GM12892 (cell line): ENCODE data around the gene KCNG2.

ENCODE experiments used
- DNase-seq: peaks from one replicate; pipeline ENCODE4 v3.0.0; 2011; ENCODE audit not compliant: insufficient read length
- FAIRE-seq: peaks from 2 replicates; lab custom pipeline; 2011; peaks lifted over from hg19 to GRCh38; lab: Jason Lieb, UNC
- POLR2A ChIP-seq: IDR thresholded peaks from 2 replicates; pipeline ENCODE4 v1.6.1; 2011; ENCODE audit warnings: low read depth, low read length, control low read depth
- POLR2AphosphoS5 ChIP-seq: IDR thresholded peaks from 2 replicates; pipeline ENCODE4 v1.6.1; 2011; ENCODE audit warnings: low read depth, low read length, control low read depth
- TAF1 ChIP-seq: IDR thresholded peaks from 2 replicates; pipeline ENCODE4 v1.6.1; 2011; ENCODE audit warnings: low read depth, mild to moderate bottlenecking, control low read depth, low read length, borderline replicate concordance

The KCNG2 gene

DNA sequence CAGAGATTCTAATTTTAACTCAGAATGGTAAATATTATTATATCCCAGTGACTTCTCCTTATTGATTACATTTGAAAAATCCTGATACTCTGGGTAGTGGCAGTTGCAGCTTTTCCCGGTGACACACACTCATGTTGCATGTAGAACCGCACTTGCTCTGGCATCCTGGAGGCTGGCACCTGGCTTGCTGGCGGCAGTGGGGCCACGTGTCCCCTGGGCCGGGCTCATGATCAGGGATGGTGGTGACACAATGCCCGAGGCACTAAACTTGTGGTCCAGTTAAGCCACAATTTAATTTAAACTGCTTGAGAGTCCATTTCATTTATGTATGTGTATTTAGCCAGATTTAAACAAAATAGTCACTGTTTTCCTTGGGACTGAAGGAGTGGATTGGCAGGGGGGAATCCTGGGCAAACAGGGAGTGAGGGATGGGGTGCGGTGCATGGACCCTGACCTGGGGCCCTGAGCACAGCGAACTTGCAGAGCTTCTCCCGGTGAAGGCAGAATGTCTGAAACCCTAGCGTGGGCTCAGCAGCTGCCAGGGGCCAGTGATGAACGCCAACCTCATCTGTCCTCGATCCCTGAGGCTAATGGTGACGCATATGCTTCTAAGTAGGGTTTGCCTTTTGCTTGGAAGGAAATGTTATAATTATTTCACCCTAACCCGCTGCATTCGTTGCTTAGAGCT, 50.0 kb downstream of the KCNG2 start:
- FAIRE-seq: no peak
- no peak for DNase-seq
- TF ChIP-seq POLR2AphosphoS5 (no peak), POLR2A (no peak), TAF1 (no peak)

- TF ChIP-seq TAF1: no peak
- FAIRE-seq (no peak), DNase-seq (no peak)
Observed at GRCh38 chr18:79848294-79848578, 50.5 kb downstream of the KCNG2 start.

DNA sequence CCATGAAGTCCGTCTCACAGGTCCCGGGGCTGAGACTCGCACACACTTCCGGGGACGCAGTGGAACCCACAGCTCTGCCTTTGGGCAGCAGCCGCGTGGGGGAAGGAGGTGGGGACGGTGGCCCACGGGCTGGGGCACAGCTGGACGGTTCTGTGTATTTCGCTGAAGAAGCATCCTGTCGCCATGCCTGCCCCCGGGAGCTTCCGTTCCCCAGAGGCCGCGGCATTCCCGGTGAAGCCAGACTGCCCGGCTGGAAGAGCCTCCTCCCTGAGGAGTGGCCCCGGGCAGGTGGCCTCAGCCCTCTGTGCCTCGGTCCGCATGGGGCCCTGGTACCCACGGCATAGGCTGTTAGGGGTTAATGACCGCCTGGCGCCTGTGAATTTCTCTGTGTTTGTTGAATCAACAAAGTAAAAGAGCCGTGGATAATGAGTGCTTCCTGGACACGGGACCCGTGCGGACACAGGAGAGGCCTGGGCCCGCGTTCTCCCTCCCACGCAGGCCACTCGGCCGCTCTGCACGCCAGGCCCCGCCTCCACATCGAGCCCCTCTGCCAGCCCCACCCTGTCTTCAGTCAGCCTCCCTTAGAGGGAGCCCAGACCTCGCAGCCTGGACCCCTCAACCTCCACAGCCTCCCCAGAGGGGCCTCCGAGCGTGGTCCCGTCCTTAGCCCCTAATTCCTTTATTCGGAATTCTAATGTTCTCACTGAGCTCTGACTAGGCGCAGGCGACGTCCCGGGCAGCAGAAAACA, 51.0 kb downstream of the KCNG2 start:
- DNase-seq (no peak), FAIRE-seq (no peak)
- TF ChIP-seq POLR2AphosphoS5: no peak
- no peak for TF ChIP-seq TAF1
- TF ChIP-seq POLR2A: no peak

DNA sequence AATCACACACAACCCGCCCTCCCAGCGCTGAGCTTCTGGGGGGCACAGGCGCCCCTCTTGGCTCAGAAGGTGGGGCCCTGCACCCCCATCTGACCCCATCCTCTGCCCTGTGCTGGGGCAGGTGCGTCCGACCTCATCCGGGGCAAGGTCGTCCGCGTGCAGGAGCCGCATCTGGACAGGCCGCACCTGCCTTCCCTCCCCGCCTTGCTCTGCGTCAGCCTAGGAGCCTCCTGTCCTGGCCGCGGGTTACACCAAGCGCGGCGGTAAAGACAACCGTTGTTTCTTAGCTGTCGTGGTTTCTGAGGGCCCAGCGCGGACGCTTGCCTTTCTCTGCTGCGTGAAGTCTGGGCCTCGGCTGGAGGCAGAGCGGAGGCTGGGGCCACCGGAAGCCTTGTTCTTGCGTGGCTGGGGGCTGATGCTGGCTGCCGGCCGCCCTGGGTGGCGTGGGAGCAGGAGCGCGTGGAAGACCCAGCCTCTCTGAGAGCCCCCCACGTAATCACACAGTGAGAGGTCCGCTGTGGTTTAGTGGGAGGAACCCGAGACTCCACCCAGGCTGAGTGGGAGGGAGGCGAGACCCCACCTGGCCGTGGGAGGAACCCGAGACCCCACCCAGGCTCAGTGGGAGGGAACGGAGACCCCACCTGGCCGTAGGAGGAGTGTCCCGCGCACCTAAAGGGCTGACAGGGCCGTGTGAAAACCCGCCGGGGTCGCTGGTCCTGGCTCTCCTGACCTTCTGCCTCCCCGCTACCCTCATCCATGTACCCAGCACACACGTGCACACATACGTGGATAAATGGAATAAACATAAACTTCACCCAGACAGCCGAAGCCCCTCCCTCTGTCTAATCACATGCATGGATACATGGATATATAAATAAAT, 51.8 kb downstream of the KCNG2 start:
- DNase-seq (no peak), FAIRE-seq (no peak)
- no peak for TF ChIP-seq TAF1
- TF ChIP-seq POLR2A: no peak
- TF ChIP-seq POLR2AphosphoS5: no peak

- DNase-seq: no peak
- no peak for FAIRE-seq
- no peak for TF ChIP-seq POLR2AphosphoS5
- TF ChIP-seq POLR2A: no peak
- TF ChIP-seq TAF1: no peak
Observed at GRCh38 chr18:79850731-79851130, 53.0 kb downstream of the KCNG2 start.

DNA sequence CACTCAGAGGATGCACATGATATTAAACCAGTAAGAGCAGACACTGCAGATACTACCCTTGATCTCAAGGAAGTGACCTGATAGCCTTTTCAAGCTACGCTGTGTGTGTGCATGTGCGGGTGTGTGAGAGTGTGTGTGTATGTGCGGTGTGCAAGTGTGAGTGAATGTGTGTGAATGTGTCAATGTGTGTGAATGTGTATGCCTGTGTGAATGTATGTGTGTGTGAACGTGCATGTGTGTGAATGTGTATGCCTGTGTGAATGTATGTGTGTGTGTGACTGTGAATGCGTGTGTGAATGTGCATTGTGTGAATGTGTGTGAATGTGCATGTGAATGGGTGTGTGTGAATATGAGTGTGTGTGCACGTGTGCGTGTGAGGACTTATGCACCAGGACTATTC, 53.8 kb downstream of the KCNG2 start:
- TF ChIP-seq TAF1 (no peak), POLR2A (no peak), POLR2AphosphoS5 (no peak)
- FAIRE-seq (no peak), DNase-seq (no peak)

DNA sequence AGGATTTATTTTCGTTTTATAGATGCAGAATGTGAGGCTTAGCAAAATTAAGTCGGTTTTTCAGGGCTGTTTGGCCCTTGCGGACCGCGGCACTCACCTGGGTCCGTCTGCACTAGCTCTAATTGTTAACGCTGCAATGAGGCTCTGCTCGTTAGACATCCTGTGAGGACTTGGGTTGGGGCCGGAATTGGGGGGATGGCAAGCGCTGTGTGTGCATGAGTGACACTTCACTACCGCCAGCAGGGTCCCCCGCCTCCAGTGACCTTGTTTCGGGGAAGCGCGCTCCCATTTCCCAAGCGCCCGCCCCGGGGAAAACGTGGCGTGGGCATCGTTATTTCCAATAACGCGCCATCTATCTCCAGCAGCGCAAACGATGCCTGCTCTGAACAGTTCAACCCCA, 54.2 kb downstream of the KCNG2 start:
- DNase-seq (no peak), FAIRE-seq (no peak)
- TF ChIP-seq POLR2A: no peak
- TF ChIP-seq TAF1: no peak
- no peak for TF ChIP-seq POLR2AphosphoS5

DNA sequence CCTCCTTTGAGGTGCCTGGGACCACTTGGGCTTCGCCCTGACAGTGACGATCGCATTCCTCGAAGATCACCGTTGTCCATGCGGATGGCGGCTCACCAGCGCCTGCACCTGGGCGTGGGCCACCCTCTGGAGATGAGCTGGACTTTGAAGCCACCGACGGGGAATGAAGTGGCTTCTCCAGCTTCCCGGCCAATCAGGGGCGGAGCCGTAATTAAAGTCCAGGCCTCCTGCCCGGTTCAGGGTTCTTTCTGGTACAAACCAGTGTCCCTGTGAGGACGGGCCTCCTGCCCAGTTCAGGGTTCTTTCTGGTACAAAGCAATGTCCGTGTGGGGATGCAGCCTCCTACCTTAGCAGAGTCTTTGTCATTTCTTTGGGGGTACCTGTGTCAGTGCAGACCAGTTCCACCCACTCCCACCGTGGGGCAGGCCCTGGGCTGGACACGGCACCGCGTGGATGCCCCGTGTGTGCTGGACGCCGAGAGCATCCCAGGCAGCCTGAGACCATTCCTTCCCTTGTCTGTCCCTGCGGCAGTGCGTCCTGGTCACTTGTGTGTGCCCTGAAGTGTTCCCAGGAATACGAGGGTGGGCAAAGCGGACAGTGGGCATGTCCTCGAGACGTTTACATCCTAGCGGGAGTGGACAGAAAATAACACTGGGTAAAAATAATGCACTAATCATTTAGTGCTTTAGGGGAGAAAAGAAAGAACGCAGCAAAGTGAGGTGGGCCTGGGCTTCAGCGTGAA, 55.0 kb downstream of the KCNG2 start:
- FAIRE-seq (no peak), DNase-seq (no peak)
- no peak for TF ChIP-seq POLR2AphosphoS5
- TF ChIP-seq POLR2A: no peak
- no peak for TF ChIP-seq TAF1

DNA sequence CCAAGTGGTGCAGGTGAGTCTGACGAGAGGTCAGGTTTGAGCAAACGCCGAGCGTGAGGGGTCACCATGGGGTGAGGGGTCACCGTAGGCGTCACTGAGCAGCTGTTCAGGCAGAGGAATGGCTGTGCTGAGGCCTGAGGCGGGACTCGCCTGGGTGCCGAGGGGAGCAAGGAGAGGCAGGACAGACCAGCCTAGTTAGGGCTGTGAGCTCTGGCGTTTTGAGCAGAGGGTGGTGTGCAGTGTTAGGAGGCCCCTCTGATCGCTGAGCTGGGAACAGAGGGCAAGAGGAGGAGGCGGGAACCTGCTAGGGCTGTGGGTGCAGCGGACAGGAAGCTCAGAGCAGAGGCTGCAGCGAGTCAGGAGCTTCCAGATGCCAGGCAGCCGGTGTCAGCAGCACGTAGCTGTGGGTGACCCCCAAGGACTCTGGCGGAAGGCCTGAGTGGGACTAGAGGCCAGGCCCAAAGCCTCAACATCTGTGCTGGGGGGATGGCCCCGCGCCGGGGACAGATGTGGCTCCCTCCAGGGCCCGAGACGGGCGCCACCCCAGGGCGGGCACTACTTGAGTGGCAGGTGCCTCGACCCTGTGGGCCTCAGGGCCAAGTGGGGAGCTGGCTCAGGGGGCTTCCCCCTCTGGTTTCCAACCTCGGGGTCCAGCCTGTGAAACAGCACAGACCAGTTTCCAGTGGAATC, 55.7 kb downstream of the KCNG2 start:
- DNase-seq (no peak), FAIRE-seq (no peak)
- TF ChIP-seq POLR2AphosphoS5: no peak
- no peak for TF ChIP-seq TAF1
- TF ChIP-seq POLR2A: no peak

DNA sequence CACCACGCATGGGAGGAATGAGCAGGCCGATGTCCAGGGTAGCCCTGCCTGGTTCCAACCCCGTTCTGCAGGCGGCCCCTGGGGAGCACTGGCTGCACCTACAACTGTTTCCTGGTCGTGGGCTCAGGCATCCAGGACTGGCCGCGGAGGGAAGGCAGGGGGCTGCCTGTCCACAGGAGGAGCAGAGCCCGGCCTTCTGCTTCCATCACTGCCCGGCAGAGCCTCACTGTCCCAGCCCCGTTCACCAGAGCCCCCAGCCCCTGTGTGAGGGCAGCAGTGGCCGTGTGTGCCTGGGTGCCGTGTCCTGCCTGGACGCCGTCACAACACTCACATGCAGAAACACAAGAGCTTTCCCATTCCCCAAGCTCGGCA, 56.2 kb downstream of the KCNG2 start:
- TF ChIP-seq POLR2AphosphoS5 (no peak), POLR2A (no peak), TAF1 (no peak)
- FAIRE-seq: no peak
- no peak for DNase-seq
